ENCODE data around the gene UBASH3B. TPM values are rescaled to one million over a fixed set of nuclear protein-coding genes. Genes with fewer than 3 reads are reported as not detected.

Gene UBASH3B
- total RNA-seq, 1 donor from 2014 or later = 62.1 TPM

DNA sequence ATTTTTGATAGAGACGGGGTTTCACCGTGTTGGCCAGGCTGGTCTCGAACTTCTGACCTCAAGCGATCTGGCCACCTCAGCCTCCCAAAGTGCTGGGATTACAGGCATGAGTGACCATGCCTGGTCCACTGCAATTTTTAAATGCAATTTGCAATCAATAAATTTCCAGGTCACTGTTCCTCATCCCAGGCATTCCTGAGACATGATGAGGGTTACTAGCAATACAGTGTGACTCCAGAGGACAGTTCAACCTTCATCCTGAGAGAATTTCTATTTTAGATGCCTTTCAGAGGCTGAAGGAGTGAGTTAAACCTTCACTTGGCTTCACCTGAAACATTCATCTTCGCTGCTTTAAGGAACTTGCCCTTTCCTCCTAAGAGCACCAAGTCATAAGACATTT is 9.7 kb upstream of the UBASH3B start:
- Histone ChIP-seq H3K36me3 (ENCODE audit: insufficient read depth, low read length) (no peaks in the 10 kb centered on the region), H3K9ac (ENCODE audit: low read length) (no peak overlapping the region), H3K27ac (ENCODE audit: low read depth, low read length) (no peak overlapping the region), H3K79me2 (ENCODE audit: insufficient read depth, low read length) (no peaks in the 10 kb centered on the region), H3K4me3 (ENCODE audit: insufficient read depth, low read depth, low read length) (no peak overlapping the region), H4K20me1 (ENCODE audit: insufficient read depth, low read length) (no peaks in the 10 kb centered on the region), H2AFZ (ENCODE audit: low read depth, low read length) (no peak overlapping the region), H3K9me3 (ENCODE audit: insufficient read depth, low read depth, low read length) (no peaks in the 10 kb centered on the region), H3K4me2 (ENCODE audit: low read length) (no peak overlapping the region), H3K27me3 (ENCODE audit: insufficient read depth, low read length) (no peaks in the 10 kb centered on the region), H3K4me1 (ENCODE audit: insufficient read depth, low read length) (peaks cover 30% of the 10 kb centered on the region)
- no peaks in the 10 kb centered on the region for H3K27me3 Mint-ChIP-seq (ENCODE audit: low read depth, unreplicated experiment)
- no peaks in the 10 kb centered on the region for H3K36me3 Mint-ChIP-seq (ENCODE audit: low read depth, unreplicated experiment)
- H3K4me3 Mint-ChIP-seq (ENCODE audit: unreplicated experiment) = no peak overlapping the region
- DNase-seq (ENCODE audit: low read depth) = peak; percentile 18
- peaks cover 23% of the 10 kb centered on the region for H3K4me1 Mint-ChIP-seq (ENCODE audit: low read depth, unreplicated experiment)
- H3K27ac Mint-ChIP-seq (ENCODE audit: unreplicated experiment) = peak overlapping the region; percentile 75
- no peaks in the 10 kb centered on the region for H3K9me3 Mint-ChIP-seq (ENCODE audit: unreplicated experiment)
- FAIRE-seq = no peak
- no peak for TF ChIP-seq EZH2 (IDR thresholded peaks at IDR 0.05; ENCODE audit: insufficient read depth, low read length)
- TF ChIP-seq, protein P1, sequence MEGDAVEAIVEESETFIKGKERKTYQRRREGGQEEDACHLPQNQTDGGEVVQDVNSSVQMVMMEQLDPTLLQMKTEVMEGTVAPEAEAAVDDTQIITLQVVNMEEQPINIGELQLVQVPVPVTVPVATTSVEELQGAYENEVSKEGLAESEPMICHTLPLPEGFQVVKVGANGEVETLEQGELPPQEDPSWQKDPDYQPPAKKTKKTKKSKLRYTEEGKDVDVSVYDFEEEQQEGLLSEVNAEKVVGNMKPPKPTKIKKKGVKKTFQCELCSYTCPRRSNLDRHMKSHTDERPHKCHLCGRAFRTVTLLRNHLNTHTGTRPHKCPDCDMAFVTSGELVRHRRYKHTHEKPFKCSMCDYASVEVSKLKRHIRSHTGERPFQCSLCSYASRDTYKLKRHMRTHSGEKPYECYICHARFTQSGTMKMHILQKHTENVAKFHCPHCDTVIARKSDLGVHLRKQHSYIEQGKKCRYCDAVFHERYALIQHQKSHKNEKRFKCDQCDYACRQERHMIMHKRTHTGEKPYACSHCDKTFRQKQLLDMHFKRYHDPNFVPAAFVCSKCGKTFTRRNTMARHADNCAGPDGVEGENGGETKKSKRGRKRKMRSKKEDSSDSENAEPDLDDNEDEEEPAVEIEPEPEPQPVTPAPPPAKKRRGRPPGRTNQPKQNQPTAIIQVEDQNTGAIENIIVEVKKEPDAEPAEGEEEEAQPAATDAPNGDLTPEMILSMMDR (IDR thresholded peaks at IDR 0.05; ENCODE audit: insufficient read depth, low read depth, low read length) = no peak

DNA sequence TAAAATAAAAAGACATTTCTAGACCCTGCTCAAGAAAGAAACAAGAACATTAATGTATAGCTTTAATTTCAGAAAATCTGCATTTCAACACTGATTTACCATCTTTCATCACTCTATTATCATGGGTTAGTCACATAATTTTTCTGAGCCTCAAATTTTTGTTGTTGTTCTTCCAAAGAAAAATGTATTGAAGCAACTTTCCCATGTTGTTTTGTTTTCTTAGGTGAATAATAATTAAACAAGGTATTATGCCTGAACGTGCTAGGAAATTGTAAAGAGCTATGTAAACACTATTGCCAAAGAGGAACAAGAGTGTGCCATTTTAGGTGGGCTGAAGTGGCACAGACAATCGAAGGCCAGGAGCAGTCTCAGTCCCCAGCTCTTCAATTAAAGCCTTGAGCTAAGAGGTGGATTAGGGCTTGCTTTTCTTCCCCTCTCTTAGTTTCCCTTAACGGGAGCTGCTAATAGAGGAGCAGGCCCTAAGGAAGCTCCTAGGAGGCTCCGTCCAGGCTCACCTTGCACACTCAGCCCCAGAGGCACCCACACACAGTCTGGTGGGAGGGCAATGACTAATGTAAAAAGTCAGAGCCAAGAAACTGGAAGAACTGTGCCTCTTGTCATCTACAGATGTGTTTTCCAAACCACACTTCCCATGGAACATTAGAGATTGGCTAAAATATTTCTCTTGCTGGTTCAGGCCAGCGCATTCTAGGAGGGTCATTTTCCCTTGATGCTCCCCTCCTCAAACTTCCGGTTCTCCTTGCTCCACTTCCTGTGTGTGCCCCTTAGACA is 8.8 kb upstream of the UBASH3B start:
- Histone ChIP-seq H3K9ac (ENCODE audit: low read length) (peak overlapping the region; percentile 4), H3K79me2 (ENCODE audit: insufficient read depth, low read length) (no peaks in the 10 kb centered on the region), H3K9me3 (ENCODE audit: insufficient read depth, low read depth, low read length) (no peaks in the 10 kb centered on the region), H3K4me3 (ENCODE audit: insufficient read depth, low read depth, low read length) (no peak overlapping the region), H3K27me3 (ENCODE audit: insufficient read depth, low read length) (no peaks in the 10 kb centered on the region), H3K27ac (ENCODE audit: low read depth, low read length) (peak overlapping the region; percentile 72), H2AFZ (ENCODE audit: low read depth, low read length) (peak overlapping the region; percentile 13), H3K36me3 (ENCODE audit: insufficient read depth, low read length) (no peaks in the 10 kb centered on the region), H3K4me1 (ENCODE audit: insufficient read depth, low read length) (peaks cover 30% of the 10 kb centered on the region), H4K20me1 (ENCODE audit: insufficient read depth, low read length) (no peaks in the 10 kb centered on the region), H3K4me2 (ENCODE audit: low read length) (peak overlapping the region; percentile 19)
- H3K4me1 Mint-ChIP-seq (ENCODE audit: low read depth, unreplicated experiment) = peaks cover 21% of the 10 kb centered on the region
- no peak overlapping the region for H3K27ac Mint-ChIP-seq (ENCODE audit: unreplicated experiment)
- no peak overlapping the region for H3K4me3 Mint-ChIP-seq (ENCODE audit: unreplicated experiment)
- no peaks in the 10 kb centered on the region for H3K27me3 Mint-ChIP-seq (ENCODE audit: low read depth, unreplicated experiment)
- peak; percentile 70 for FAIRE-seq
- no peaks in the 10 kb centered on the region for H3K9me3 Mint-ChIP-seq (ENCODE audit: unreplicated experiment)
- TF ChIP-seq, protein P1 (IDR thresholded peaks at IDR 0.05; ENCODE audit: insufficient read depth, low read depth, low read length) = no peak
- no peak for TF ChIP-seq EZH2 (IDR thresholded peaks at IDR 0.05; ENCODE audit: insufficient read depth, low read length)
- no peaks in the 10 kb centered on the region for H3K36me3 Mint-ChIP-seq (ENCODE audit: low read depth, unreplicated experiment)
- peak; percentile 87 for DNase-seq (ENCODE audit: low read depth)

DNA sequence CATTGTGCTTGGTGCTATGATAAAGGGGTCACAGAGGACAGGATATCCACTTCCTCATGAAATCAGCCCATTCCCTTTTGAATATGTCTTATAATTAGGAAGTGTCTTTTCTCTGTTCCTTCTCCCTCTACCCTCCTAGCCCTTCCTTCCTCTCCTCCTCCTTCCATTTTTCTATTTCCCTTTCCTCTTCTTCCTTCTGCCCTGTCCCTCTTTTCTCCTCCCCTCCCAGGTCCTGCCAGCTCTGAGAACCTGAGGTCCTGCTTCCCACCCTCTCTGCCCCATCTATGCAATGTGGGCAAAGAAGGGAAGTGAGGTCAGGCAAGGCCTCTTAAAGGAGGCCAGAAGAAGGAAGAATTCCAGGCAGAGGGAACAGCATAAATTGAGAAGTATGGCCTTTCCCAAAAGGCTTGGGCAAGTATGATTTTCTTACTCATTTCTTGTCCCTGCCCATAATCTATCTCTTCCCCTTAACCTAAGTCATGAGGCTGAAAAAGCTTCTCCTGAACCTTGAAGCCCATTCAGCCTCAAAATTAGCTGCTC is 7.7 kb upstream of the UBASH3B start:
- no peak overlapping the region for H3K4me3 Mint-ChIP-seq (ENCODE audit: unreplicated experiment)
- H3K36me3 Mint-ChIP-seq (ENCODE audit: low read depth, unreplicated experiment) = no peaks in the 10 kb centered on the region
- Histone ChIP-seq H3K9ac (ENCODE audit: low read length) (no peak overlapping the region), H3K36me3 (ENCODE audit: insufficient read depth, low read length) (no peaks in the 10 kb centered on the region), H4K20me1 (ENCODE audit: insufficient read depth, low read length) (no peaks in the 10 kb centered on the region), H3K27ac (ENCODE audit: low read depth, low read length) (peak overlapping the region; percentile 72), H3K4me2 (ENCODE audit: low read length) (peak overlapping the region; percentile 19), H3K4me1 (ENCODE audit: insufficient read depth, low read length) (peaks cover 24% of the 10 kb centered on the region), H3K79me2 (ENCODE audit: insufficient read depth, low read length) (no peaks in the 10 kb centered on the region), H2AFZ (ENCODE audit: low read depth, low read length) (peak overlapping the region; percentile 13), H3K4me3 (ENCODE audit: insufficient read depth, low read depth, low read length) (no peak overlapping the region), H3K27me3 (ENCODE audit: insufficient read depth, low read length) (no peaks in the 10 kb centered on the region), H3K9me3 (ENCODE audit: insufficient read depth, low read depth, low read length) (no peaks in the 10 kb centered on the region)
- no peaks in the 10 kb centered on the region for H3K9me3 Mint-ChIP-seq (ENCODE audit: unreplicated experiment)
- DNase-seq (ENCODE audit: low read depth) (no peak), FAIRE-seq (no peak)
- H3K27me3 Mint-ChIP-seq (ENCODE audit: low read depth, unreplicated experiment) = no peaks in the 10 kb centered on the region
- H3K4me1 Mint-ChIP-seq (ENCODE audit: low read depth, unreplicated experiment) = peaks cover 14% of the 10 kb centered on the region
- H3K27ac Mint-ChIP-seq (ENCODE audit: unreplicated experiment) = no peak overlapping the region
- no peak for TF ChIP-seq EZH2 (IDR thresholded peaks at IDR 0.05; ENCODE audit: insufficient read depth, low read length)
- TF ChIP-seq, protein P1 (IDR thresholded peaks at IDR 0.05; ENCODE audit: insufficient read depth, low read depth, low read length) = no peak
